Activated CD4-positive, alpha-beta memory T cell treated with anti-CD3 and anti-CD28 coated beads, Interleukin-2, amount 10 ng/mL, durations not matched to agents 7 days and 5 days (primary cell): ENCODE data around the gene DPP6. TPM values are rescaled to one million over a fixed set of nuclear protein-coding genes. Genes with fewer than 3 reads are reported as not detected.
"Not testable (repeated sequence)": the region's sequence is repeated elsewhere in the genome, so short reads cannot be mapped to it uniquely, and the experiment has no call there.

ENCODE experiments used
- CTCF ChIA-PET: fragments of 350-600 bp; sonication (Branson Sonifier 250); formaldehyde crosslinking; loops from one replicate; lab custom pipeline; 2021; ENCODE audit warnings: antibody characterized with exemption, inconsistent platforms; lab: Charles Lee
- POLR2A ChIA-PET: fragments of 350-600 bp; sonication (Branson Sonifier 250); formaldehyde crosslinking; loops from one replicate; lab custom pipeline; 2021; ENCODE audit warnings: antibody characterized with exemption; lab: Charles Lee
- DNase-seq: peaks from one replicate; pipeline ENCODE4 v3.0.0-alpha.2; 2020
- H3K27ac Mint-ChIP-seq: one replicate; pipeline ENCODE4 v1.8.0; 2021; ENCODE audit warnings: mild to moderate bottlenecking, mixed read lengths
- H3K27me3 Mint-ChIP-seq: one replicate; pipeline ENCODE4 v1.8.0; 2021; ENCODE audit warnings: mixed read lengths
- H3K36me3 Mint-ChIP-seq: one replicate; pipeline ENCODE4 v1.8.0; 2021; ENCODE audit warnings: low read depth, mixed read lengths
- H3K4me1 Mint-ChIP-seq: one replicate; pipeline ENCODE4 v1.8.0; 2021; ENCODE audit warnings: mixed read lengths
- H3K4me3 Mint-ChIP-seq: one replicate; pipeline ENCODE4 v1.8.0; 2021; ENCODE audit warnings: mild to moderate bottlenecking, mixed read lengths
- H3K9me3 Mint-ChIP-seq: one replicate; pipeline ENCODE4 v1.8.0; 2021; ENCODE audit warnings: mixed read lengths
- total RNA-seq, 2 experiments: library from RNA; stranded (reverse); gene quantifications; one replicate each; pipeline ENCODE4 v1.2.3, GENCODE V29; 2021

Gene DPP6
- total RNA-seq, 2 experiments from 2014 or later: not detected

GRCh38 chr7:154929006-154929726 is 877.0 kb downstream of the DPP6 start:
- Mint-ChIP-seq H3K9me3 (peaks cover 12% of the 10 kb centered on the region), H3K27ac (peak overlapping the region; percentile 73), H3K4me3 (peak overlapping the region; percentile 92), H3K4me1 (peaks cover 17% of the 10 kb centered on the region), H3K36me3 (peaks cover 7% of the 10 kb centered on the region), H3K27me3 (peaks cover 20% of the 10 kb centered on the region)
- no peak for DNase-seq
- ChIA-PET POLR2A (interaction anchor here (1.0 to 4.2 kb wide), 6 partner anchors 9 to 369 kb away, joined by 3 to 40 read pairs (median 4); partner anchors contain the start of gene INSIG1), CTCF (interaction anchor here (1.2 to 4.6 kb wide), 7 partner anchors 15 to 428 kb away, joined by 3 to 54 read pairs (median 10); partner anchors contain the start of gene PAXIP1)

GRCh38 chr7:154931906-154932305 is 879.7 kb downstream of the DPP6 start:
- no peak for DNase-seq
- ChIA-PET CTCF (no interaction called here), POLR2A (interaction anchor here (1.0 to 1.2 kb wide), 2 partner anchors 10 to 16 kb away, joined by 3 read pairs; no protein-coding TSS in a partner anchor)
- Mint-ChIP-seq H3K36me3 (peaks cover 18% of the 10 kb centered on the region), H3K27me3 (peaks cover 6% of the 10 kb centered on the region), H3K4me3 (no peak overlapping the region), H3K4me1 (peaks cover 17% of the 10 kb centered on the region), H3K9me3 (peaks cover 24% of the 10 kb centered on the region), H3K27ac (no peak overlapping the region)

DNA sequence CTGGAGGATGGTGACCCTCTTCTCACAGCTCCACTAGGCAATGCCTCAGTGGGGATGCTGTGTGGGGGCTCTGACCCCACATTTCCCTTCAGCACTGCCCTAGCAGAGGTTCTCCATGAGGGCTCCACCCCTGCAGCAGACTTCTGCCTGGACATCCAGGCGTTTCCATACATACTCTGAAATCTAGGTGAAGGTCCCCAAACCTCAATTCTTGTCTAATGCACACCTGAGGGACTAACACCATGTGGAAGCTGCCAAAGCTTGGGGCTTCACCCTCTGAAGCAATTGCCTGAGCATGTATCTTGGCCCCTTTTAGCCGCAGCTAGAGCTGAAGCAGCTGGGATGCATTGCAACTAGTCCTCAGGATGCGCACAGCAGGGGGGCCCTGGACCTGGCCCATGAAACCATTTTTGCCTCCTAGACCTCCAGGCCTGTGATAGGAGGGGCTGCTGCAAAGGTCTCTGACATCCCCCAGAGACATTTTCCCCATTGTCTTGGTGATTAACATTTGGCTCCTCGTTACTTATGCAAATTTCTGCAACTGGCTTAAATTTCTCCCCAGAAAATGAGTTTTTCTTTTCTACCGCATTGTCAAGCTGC is 882.3 kb downstream of the DPP6 start:
- POLR2A ChIA-PET: interaction anchor here (1.1 kb wide), 1 partner anchor 15 kb away, joined by 3 read pairs; no protein-coding TSS in a partner anchor
- H3K4me1 Mint-ChIP-seq, H3K4me3 Mint-ChIP-seq, H3K27ac Mint-ChIP-seq, CTCF ChIA-PET, H3K27me3 Mint-ChIP-seq, DNase-seq: not testable (repeated sequence)
- Mint-ChIP-seq H3K36me3 (peaks cover 21% of the 10 kb centered on the region), H3K9me3 (peaks cover 24% of the 10 kb centered on the region)

- Mint-ChIP-seq H3K36me3 (peaks cover 24% of the 10 kb centered on the region), H3K4me3 (no peak overlapping the region), H3K9me3 (peaks cover 23% of the 10 kb centered on the region), H3K4me1 (no peaks in the 10 kb centered on the region), H3K27ac (no peak overlapping the region), H3K27me3 (peaks cover 3% of the 10 kb centered on the region)
- CTCF ChIA-PET: interaction anchor here (1.7 kb wide), 1 partner anchor 10 kb away, joined by 5 read pairs; no protein-coding TSS in a partner anchor
- POLR2A ChIA-PET: no interaction called here
- no peak for DNase-seq
These were observed 885.6 kb downstream of the DPP6 start for GRCh38 chr7:154937837-154938236.

- Mint-ChIP-seq H3K36me3 (peaks cover 32% of the 10 kb centered on the region), H3K4me1 (no peaks in the 10 kb centered on the region), H3K9me3 (no peaks in the 10 kb centered on the region), H3K27me3 (no peaks in the 10 kb centered on the region), H3K4me3 (no peak overlapping the region), H3K27ac (no peak overlapping the region)
- DNase-seq: no peak
- ChIA-PET CTCF (interaction anchor here (0.7 to 1.5 kb wide), 2 partner anchors 10 to 15 kb away, joined by 3 to 11 read pairs; no protein-coding TSS in a partner anchor), POLR2A (no interaction called here)
These were observed 890.5 kb downstream of the DPP6 start for GRCh38 chr7:154942691-154943090.
